HL-60/S4 treated with phorbol 12-myristate 13-acetate at 8.2 ng/mL for 4 days and 3 days (cell line): Measurements from ENCODE around the gene WNT16.
"Not testable (repeated sequence)": the region's sequence is repeated elsewhere in the genome, so short reads cannot be mapped to it uniquely, and the experiment has no call there.

Experiments
- in situ Hi-C: fragments of 300-500 bp; cut with MboI; formaldehyde crosslinking; loops from 2 replicates; pipeline ENCODE4 v1.15.0; 2022; ENCODE audit warnings: low sequenced_read_pairs

WNT16 gene

GRCh38 chr7:121328508-121329190, at the start of gene WNT16:
Gene WNT16 (plus strand): TSS chr7:121329000. CDS start chr7:121329293, 293 bp downstream.
- in situ Hi-C loops = no loop called here

GRCh38 chr7:121279060-121279620, 49.7 kb upstream of the WNT16 start:
- in situ Hi-C loops = no loop called here

GRCh38 chr7:121279822-121280221, 49.0 kb upstream of the WNT16 start:
- in situ Hi-C loops = no loop called here

- in situ Hi-C loops = no loop called here
Observed at GRCh38 chr7:121280656-121281055, 48.1 kb upstream of the WNT16 start.

GRCh38 chr7:121282129-121282528, 46.7 kb upstream of the WNT16 start:
- in situ Hi-C loops = no loop called here

- in situ Hi-C loops = no loop called here
Observed at GRCh38 chr7:121285066-121285667, 43.6 kb upstream of the WNT16 start.

- in situ Hi-C loops = no loop called here
Observed at GRCh38 chr7:121286186-121286585, 42.6 kb upstream of the WNT16 start.

- in situ Hi-C loops = no loop called here
Observed at GRCh38 chr7:121286742-121287734, 41.8 kb upstream of the WNT16 start.

GRCh38 chr7:121288894-121289293, 39.9 kb upstream of the WNT16 start:
- in situ Hi-C loops = no loop called here

- in situ Hi-C loops = not testable (repeated sequence)
Observed at GRCh38 chr7:121289930-121290329, 38.9 kb upstream of the WNT16 start.

- in situ Hi-C loops = no loop called here
Observed at GRCh38 chr7:121294448-121294992, 34.3 kb upstream of the WNT16 start.

- in situ Hi-C loops = no loop called here
Observed at GRCh38 chr7:121297843-121298242, 31.0 kb upstream of the WNT16 start.

GRCh38 chr7:121298831-121299239, 30.0 kb upstream of the WNT16 start:
- in situ Hi-C loops = no loop called here

- in situ Hi-C loops = no loop called here
Observed at GRCh38 chr7:121300685-121301420, 27.9 kb upstream of the WNT16 start.

GRCh38 chr7:121301446-121302213, 27.2 kb upstream of the WNT16 start:
- in situ Hi-C loops = no loop called here

- in situ Hi-C loops = no loop called here
Observed at GRCh38 chr7:121302214-121302745, 26.5 kb upstream of the WNT16 start.

GRCh38 chr7:121303422-121304101, 25.2 kb upstream of the WNT16 start:
- in situ Hi-C loops = no loop called here

- in situ Hi-C loops = no loop called here
Observed at GRCh38 chr7:121304102-121304658, 24.6 kb upstream of the WNT16 start.
